SK-N-SH (cell line): ENCODE results near the gene RBM15B. TPM values are rescaled to one million over a fixed set of nuclear protein-coding genes. Genes with fewer than 3 reads are reported as not detected.

Experiments
- CTCF ChIA-PET: fragments of 300-600, 350-600 bp; formaldehyde crosslinking; extraction: SDS; loops from one replicate; lab custom pipeline; 2021; lab: Yijun Ruan, JAX
- POLR2A ChIA-PET: fragments of 350-600 bp; sonication (Branson Sonifier 250); formaldehyde crosslinking; extraction: SDS; loops from one replicate; lab custom pipeline; 2020; ENCODE audit warnings: antibody characterized with exemption, inconsistent platforms; lab: Yijun Ruan, JAX
- DNase-seq: peaks from one replicate; pipeline ENCODE4 v3.0.0; 2012
- H2AFZ ChIP-seq: fragments of 200-600 bp; sonication (generic); 2 replicates; pipeline ENCODE4 v1.8.1; 2016; ENCODE audit warnings: antibody characterized with exemption, mild to moderate bottlenecking, low read depth
- H3F3A ChIP-seq: fragments of 200-600 bp; sonication (generic); replicated peaks from 2 replicates; pipeline ENCODE3; 2016; ENCODE audit warnings: antibody characterized with exemption, mild to moderate bottlenecking; ENCODE audit not compliant: insufficient read depth
- H3K27ac ChIP-seq, 2 experiments: fragments of 200-500 bp in 1 of 2; fragments of 200-600 bp in 1 of 2; sonication (Bioruptor generic) in 1 of 2; sonication (generic), shearing (Covaris generic) in 1 of 2; 2 replicates each; pipeline versions ENCODE4 v1.5.1 to v1.6.1; 2014 to 2016; ENCODE audit warnings: low read depth in 2 of 2, inconsistent platforms in 1 of 2, low read length in 1 of 2, mild to moderate bottlenecking in 1 of 2, mixed read lengths in 1 of 2
- H3K27me3 ChIP-seq: fragments of 200-600 bp; sonication (generic), shearing (Covaris generic); 2 replicates; pipeline ENCODE4 v1.6.1; 2016; ENCODE audit warnings: mixed run types; ENCODE audit not compliant: insufficient read depth
- H3K36me3 ChIP-seq, 2 experiments: fragments of 200-500 bp in 1 of 2; fragments of 200-600 bp in 1 of 2; sonication (Bioruptor generic) in 1 of 2; sonication (generic) in 1 of 2; replicated peaks in 1 of 2; 2 replicates each; pipeline versions ENCODE3 to v1.5.1; 2014 to 2016; ENCODE audit warnings: low read length in 1 of 2, mild to moderate bottlenecking in 1 of 2; ENCODE audit not compliant: insufficient read depth in 2 of 2, control insufficient read depth in 1 of 2
- H3K4me1 ChIP-seq, 2 experiments: fragments of 200-500 bp in 1 of 2; fragments of 200-600 bp in 1 of 2; sonication (Bioruptor generic) in 1 of 2; sonication (generic), shearing (Covaris generic) in 1 of 2; 2 replicates each; pipeline versions ENCODE4 v1.5.1 to v1.6.1; 2014 to 2016; ENCODE audit warnings: low read depth in 1 of 2, low read length in 1 of 2, mixed run types in 1 of 2; ENCODE audit not compliant: insufficient read depth in 2 of 2, control insufficient read depth in 1 of 2
- H3K4me2 ChIP-seq: fragments of 200-600 bp; sonication (generic), shearing (Covaris generic); 2 replicates; pipeline ENCODE4 v1.6.1; 2017; ENCODE audit warnings: mixed run types
- H3K4me3 ChIP-seq, 2 experiments: fragments of 200-500 bp in 1 of 2; fragments of 200-600 bp in 1 of 2; sonication (Bioruptor generic) in 1 of 2; sonication (generic), shearing (Covaris generic) in 1 of 2; 2 replicates each; pipeline versions ENCODE4 v1.5.1 to v1.8.1; 2014 to 2016; ENCODE audit warnings: low read depth in 2 of 2, inconsistent platforms in 1 of 2, low read length in 1 of 2, mild to moderate bottlenecking in 1 of 2, mixed read lengths in 1 of 2, moderate library complexity in 1 of 2
- H3K79me2 ChIP-seq: fragments of 200-600 bp; sonication (generic); 2 replicates; pipeline ENCODE4 v1.8.1; 2017; ENCODE audit warnings: mild to moderate bottlenecking; ENCODE audit not compliant: insufficient read depth
- H3K9ac ChIP-seq: fragments of 200-600 bp; sonication (generic); 2 replicates; pipeline ENCODE4 v1.6.1; 2017; ENCODE audit warnings: mixed run types
- H3K9me2 ChIP-seq: fragments of 200-600 bp; sonication (generic); 2 replicates; pipeline ENCODE4 v1.6.1; 2017; ENCODE audit warnings: mixed run types
- H3K9me3 ChIP-seq: fragments of 200-600 bp; sonication (generic); 2 replicates; pipeline ENCODE4 v1.6.1; 2017; ENCODE audit warnings: mixed run types, mild to moderate bottlenecking, moderate library complexity
- H4K20me1 ChIP-seq: fragments of 200-600 bp; sonication (generic); 2 replicates; pipeline ENCODE4 v1.6.1; 2017; ENCODE audit warnings: mild to moderate bottlenecking, mixed run types; ENCODE audit not compliant: insufficient read depth
- GABPA ChIP-seq: IDR thresholded peaks from 2 replicates; pipeline ENCODE4 v1.4.0; 2012; ENCODE audit warnings: low read depth, mild to moderate bottlenecking
- PBX3 ChIP-seq: IDR thresholded peaks from 2 replicates; pipeline ENCODE4; 2012
- RAD21 ChIP-seq: IDR thresholded peaks from 2 replicates; pipeline ENCODE4 v1.6.1; 2012; ENCODE audit warnings: mild to moderate bottlenecking, low read length
- RFX5 ChIP-seq: IDR thresholded peaks from 2 replicates; pipeline ENCODE4 v1.6.1; 2012; ENCODE audit warnings: mild to moderate bottlenecking, improper control_type of control experiment, low read length
- SMC3 ChIP-seq: IDR thresholded peaks from 2 replicates; pipeline ENCODE4 v1.6.1; 2012; ENCODE audit warnings: low read depth, low read length, improper control_type of control experiment
- USF1 ChIP-seq: IDR thresholded peaks from 2 replicates; pipeline ENCODE4 v1.4.0; 2012; ENCODE audit warnings: low read depth, borderline replicate concordance
- WGBS: methylation state at CpG from one replicate; pipeline ENCODE4 v1.1.6; 2017; ENCODE audit warnings: low lambda C conversion rate; 5-methylcytosine and 5-hydroxymethylcytosine counted together
- polyA plus RNA-seq, 3 experiments: library from polyadenylated mRNA; depleted of rRNA; stranded (reverse); fragments of >200 nt; gene quantifications; 2 replicates each; pipeline ENCODE4 v1.2.3, GENCODE V29; 2012

RBM15B gene
- polyA plus RNA-seq, 1 of the 3 experiments (the other 2 are of a cell fraction), result 17.0 TPM

GRCh38 chr3:51434746-51435327 is 43.8 kb downstream of the RBM15B start (continued):
- no peak for TF ChIP-seq PBX3
- peak; percentile 47 for TF ChIP-seq RAD21

- WGBS, result 97% methylated on average over 8 of the region's 8 CpGs
- H3K4me2 ChIP-seq, result no peak overlapping the region
- peaks cover 5% of the 10 kb centered on the region for H3F3A ChIP-seq
- no peak overlapping the region for H3K9ac ChIP-seq
- no peaks in the 10 kb centered on the region for H3K27me3 ChIP-seq
- H4K20me1 ChIP-seq, result peaks cover 8% of the 10 kb centered on the region; the same call in 1 of the 2 replicates
- no peaks in the 10 kb centered on the region for H3K9me3 ChIP-seq
- ChIA-PET POLR2A (no interaction called here), CTCF (no interaction called here)
- no peaks in the 10 kb centered on the region for H3K4me1 ChIP-seq
- no peaks in the 10 kb centered on the region for H3K9me2 ChIP-seq
- H2AFZ ChIP-seq, result no peak overlapping the region
- no peak for DNase-seq
- H3K4me3 ChIP-seq, result no peak overlapping the region
- H3K27ac ChIP-seq, result no peak overlapping the region
- no peaks in the 10 kb centered on the region; the same call in 1 of the 2 replicates for H3K79me2 ChIP-seq
- peaks cover 25 to 40% of the 10 kb centered on the region in 2 experiments for H3K36me3 ChIP-seq
- TF ChIP-seq RFX5 (no peak), SMC3 (no peak), PBX3 (no peak)
Measured at GRCh38 chr3:51436998-51437639, 46.0 kb downstream of the RBM15B start.

GRCh38 chr3:51441282-51442030 is 50.4 kb downstream of the RBM15B start:
- ChIA-PET POLR2A (interaction anchor here (0.6 kb wide), 1 partner anchor 551 kb away, joined by 5 read pairs; no protein-coding TSS in a partner anchor), CTCF (interaction anchor here (4.4 kb wide), 1 partner anchor 52 kb away, joined by 19 read pairs; no protein-coding TSS in a partner anchor)
- WGBS, result 93% methylated on average over 8 of the region's 8 CpGs

More at GRCh38 chr3:51441282-51442030, 50.4 kb downstream of the RBM15B start:
- Histone ChIP-seq H3K9me2 (no peaks in the 10 kb centered on the region), H3K27me3 (no peaks in the 10 kb centered on the region), H3K79me2 (peaks cover 18% of the 10 kb centered on the region), H2AFZ (no peak overlapping the region), H3F3A (peaks cover 4% of the 10 kb centered on the region)
- TF ChIP-seq GABPA (no peak), USF1 (no peak)
- TF ChIP-seq, all 33 proteins: peak for 0
- Histone ChIP-seq H3K4me1 (no peaks in the 10 kb centered on the region), H3K4me3 (no peak overlapping the region), H3K9me3 (no peaks in the 10 kb centered on the region), H3K9ac (no peak overlapping the region), H3K4me2 (no peak overlapping the region), H3K27ac (no peak overlapping the region), H4K20me1 (no peaks in the 10 kb centered on the region), H3K36me3 (peaks cover 20 to 49% of the 10 kb centered on the region in 2 experiments)
- DNase-seq, result no peak
